GM18861 (cell line): ENCODE data around the gene RAD54L.
A peak's percentile ranks its signal among the peaks of the same experiment; 100 is the strongest.
"Not testable (repeated sequence)": the region's sequence is repeated elsewhere in the genome, so short reads cannot be mapped to it uniquely, and the experiment has no call there.

Source experiments
- ATAC-seq: cut with Tn5 transposase; IDR thresholded peaks from one replicate; pipeline ENCODE4 v1.9.1; 2021; ENCODE audit not compliant: unreplicated experiment

Gene RAD54L

DNA sequence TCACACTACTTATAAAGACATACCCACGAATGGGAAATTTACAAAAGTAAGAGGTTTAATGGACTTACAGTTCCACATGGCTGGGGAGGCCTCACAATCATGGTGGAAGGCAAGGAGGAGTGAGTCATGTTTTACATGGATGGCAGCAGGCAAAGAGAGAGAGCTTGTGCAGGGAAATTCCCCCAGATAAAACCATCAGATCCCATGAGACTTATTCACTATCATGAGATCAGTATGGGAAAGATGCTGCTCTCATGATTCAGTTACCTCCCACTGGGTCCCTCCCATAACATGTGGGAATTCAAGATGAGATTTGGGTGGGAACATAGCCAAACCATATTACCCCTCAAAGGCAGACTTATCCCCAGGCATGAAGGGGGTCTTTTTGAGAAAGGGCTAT, 8.7 kb upstream of the RAD54L start:
- not testable (repeated sequence) for ATAC-seq

- not testable (repeated sequence) for ATAC-seq
Observed at GRCh38 chr1:46241733-46242132, 5.8 kb upstream of the RAD54L start.

DNA sequence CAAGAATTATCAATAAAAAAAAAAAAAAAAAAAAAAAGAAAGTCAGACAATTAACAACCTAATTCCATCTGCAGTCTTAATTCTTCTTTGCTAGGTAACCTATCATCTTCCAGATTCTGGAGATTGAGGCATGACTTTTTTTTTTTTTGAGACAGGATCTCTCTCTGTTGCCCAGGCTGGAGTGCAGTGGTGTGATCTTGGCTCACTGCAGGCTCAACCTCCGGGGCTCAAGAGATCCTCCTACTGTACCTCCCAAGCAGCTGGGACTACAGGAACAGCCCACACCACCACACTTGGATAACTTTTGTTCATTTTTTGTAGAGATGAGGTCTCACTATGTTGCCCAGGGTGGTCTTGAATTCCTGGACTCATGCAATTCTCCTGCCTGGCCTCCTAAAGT, 4.6 kb upstream of the RAD54L start:
- ATAC-seq: no peak

DNA sequence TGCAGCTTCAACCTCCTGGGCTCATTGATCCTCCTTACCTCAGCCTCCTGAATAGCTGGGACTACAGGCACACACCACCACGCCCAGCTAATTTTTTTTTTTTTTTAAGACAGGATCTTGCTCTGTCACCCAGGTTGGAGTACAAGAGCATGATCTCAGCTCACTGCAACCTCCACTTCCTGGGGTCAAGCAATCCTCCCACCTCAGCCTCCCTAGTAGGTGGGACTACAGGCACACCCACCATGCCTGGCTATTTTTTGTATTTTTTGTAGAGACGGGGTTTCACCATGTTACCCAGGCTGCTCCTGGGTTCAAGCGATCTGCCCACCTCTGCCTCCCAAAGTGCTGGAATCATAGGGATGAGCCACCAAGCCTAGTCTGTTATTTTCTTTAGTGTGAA, 3.7 kb upstream of the RAD54L start:
- not testable (repeated sequence) for ATAC-seq

DNA sequence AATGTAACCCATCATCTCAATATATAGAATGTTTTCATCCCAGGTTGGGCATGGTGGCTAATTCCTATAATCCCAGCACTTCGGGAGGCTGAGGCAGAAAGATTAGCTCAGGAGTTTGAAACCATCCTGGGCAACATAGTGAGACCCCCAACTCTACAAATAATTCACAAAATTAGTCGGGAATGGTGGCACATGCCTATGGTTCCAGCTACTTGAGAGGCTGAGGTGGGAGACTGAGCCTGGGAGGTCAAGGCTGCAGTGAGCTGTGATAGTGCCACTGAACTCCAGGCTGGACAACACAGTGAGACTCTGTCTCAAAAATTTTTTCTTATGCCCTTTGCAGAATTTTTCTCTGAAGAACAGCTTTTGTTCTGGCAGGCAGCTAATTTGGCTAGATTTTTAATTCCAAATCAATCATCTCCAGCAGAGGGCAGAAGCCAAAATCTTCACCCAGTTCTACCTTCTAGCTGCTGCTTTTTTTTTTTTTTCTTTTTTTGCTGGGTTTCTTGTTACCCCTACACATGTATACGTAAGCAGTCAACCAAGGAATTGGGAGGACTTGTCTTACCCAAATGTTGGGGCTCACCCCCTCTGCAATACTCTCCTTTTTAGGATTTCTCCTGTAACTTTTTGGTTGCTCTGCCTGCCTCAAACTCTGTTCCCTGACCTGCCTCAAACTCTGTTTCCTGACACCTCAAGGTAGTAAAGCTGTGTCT, 2.7 kb upstream of the RAD54L start:
- no peak for ATAC-seq

GRCh38 chr1:46246136-46246535, 1.4 kb upstream of the RAD54L start:
- ATAC-seq: not testable (repeated sequence)

GRCh38 chr1:46246548-46247435, 771 bp upstream of the RAD54L start:
- peak; percentile 20 for ATAC-seq

DNA sequence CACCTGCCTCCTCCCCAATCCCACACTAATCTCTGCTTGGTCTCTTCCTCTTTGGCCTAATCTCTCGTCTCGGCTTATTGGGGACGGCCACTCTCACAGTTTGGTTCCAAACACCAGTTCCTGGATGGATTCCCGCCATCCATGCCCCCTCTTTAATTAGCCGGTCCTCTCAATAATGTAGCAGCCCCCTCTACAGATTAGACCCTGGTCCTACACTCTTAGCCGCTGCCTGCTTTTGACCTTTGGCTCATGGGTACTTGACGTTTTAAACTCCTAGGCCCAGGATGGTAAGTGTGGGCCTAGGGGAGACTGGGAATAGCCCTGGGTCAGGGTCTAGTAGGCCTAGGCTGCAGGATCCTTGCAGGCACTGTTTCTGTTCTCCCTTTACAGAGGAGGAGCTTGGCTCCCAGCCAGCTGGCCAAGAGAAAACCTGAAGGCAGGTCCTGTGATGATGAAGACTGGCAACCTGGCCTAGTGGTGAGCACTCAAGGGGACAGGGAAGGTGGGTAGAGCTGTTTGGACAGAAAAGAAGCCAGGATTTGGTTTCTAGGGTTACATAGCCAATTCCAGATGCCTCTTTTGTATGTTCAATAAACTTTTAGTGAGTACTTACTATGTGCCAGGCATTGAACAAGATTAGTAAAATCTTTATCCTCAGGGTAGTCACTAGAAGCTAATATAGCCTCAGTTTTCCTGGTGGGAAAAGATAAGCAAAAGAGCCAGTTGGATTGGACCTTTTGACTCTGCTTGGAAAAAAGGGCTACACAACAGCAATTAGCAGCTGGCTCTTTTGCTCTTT, 758 bp downstream of the RAD54L start:
- ATAC-seq: no peak

DNA sequence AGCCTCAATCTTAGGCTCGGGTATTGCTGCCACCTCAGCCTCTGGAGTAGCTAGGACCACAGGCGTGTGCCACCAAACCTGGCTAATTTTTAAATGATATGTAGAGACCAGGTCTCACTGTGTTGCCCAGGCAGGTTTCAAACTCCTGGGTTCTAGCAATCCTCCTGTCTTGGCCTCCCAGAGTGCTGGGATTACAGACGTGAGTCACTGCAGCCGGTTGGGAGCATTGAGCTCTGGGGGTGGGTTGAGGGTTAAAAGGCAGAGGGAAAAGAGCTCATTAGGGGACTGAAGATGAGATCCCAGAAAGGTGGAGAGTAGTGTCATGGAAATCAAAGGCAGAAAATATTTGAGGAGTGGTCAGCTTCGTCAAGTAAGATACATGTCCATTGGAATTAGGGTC, 7.1 kb downstream of the RAD54L start:
- ATAC-seq: no peak

DNA sequence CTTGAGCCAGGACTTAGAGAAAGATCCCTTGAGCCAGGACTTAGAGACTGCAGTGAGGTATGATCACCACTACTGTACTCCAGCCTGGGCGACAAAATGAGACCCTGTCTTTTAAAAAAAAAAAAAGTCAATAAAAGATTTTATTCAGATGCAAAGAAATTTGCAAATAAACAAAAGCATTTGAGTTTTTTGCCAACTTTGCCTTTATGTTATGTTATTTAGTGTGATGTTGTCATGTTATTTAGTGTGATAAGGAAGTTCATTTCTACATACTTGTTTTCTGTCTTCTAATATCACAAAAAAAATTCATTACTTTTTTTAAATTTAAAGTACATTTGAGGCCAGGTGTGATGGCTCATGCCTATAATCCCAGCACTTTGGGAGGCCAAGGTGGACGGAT, 9.0 kb downstream of the RAD54L start:
- ATAC-seq: no peak

DNA sequence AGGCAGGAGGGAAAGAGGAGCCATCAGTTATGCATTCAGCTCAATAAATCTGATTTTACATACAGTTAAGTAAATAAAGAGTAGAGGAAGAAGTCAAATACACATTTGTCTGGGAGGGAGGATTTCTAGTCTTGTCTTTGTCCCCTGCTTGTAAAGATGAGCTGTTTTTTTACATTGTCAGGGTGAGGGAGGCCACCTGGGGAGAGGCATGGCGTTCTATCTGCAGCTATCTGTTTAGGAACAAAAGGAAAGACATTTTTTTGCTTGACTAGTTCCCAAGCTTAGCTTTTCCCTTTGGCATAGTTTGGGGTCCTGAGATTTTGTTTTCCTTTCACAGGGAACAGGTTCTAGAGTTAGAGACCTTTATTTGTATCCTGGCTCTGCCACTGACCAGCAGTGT, 14.9 kb downstream of the RAD54L start:
- no peak for ATAC-seq

- no peak for ATAC-seq
Observed at GRCh38 chr1:46263146-46263545, 15.6 kb downstream of the RAD54L start.

GRCh38 chr1:46268578-46268977, 21.0 kb downstream of the RAD54L start:
- ATAC-seq: no peak

DNA sequence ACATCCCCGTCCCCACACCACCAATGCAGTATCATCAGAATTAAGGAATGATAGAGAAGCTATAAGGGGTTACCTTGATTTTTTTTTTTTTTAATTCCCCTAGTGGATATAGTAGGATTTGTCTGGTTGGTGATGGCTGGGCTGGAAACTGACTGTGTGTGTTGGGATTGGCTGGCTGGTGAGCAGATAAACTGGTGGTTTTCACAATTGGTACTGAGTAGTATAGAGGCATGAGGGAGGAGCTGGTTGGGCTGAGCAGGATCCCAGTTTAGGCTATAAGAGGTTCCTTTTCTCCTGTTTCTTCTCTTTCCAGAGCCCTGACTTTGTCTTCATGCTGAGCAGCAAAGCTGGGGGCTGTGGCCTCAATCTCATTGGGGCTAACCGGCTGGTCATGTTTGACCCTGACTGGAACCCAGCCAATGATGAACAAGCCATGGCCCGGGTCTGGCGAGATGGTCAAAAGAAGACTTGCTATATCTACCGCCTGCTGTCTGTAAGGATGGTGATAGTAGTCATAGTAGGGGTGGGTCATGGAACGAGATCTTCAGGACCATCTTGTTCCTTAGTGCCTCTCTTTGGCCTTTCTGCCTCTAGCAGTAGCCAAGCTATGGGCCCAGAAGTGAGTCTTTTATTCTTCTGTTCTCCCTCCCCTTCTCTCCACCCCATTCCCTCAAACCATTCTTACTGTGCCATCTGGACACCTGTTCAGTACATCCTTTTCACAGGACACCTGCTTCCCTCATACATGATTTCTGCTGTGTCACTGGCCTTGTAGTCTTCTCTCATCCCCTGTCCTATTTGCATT, 26.9 kb downstream of the RAD54L start:
- ATAC-seq: no peak

- no peak for ATAC-seq
Observed at GRCh38 chr1:46275030-46275337, 27.4 kb downstream of the RAD54L start.

DNA sequence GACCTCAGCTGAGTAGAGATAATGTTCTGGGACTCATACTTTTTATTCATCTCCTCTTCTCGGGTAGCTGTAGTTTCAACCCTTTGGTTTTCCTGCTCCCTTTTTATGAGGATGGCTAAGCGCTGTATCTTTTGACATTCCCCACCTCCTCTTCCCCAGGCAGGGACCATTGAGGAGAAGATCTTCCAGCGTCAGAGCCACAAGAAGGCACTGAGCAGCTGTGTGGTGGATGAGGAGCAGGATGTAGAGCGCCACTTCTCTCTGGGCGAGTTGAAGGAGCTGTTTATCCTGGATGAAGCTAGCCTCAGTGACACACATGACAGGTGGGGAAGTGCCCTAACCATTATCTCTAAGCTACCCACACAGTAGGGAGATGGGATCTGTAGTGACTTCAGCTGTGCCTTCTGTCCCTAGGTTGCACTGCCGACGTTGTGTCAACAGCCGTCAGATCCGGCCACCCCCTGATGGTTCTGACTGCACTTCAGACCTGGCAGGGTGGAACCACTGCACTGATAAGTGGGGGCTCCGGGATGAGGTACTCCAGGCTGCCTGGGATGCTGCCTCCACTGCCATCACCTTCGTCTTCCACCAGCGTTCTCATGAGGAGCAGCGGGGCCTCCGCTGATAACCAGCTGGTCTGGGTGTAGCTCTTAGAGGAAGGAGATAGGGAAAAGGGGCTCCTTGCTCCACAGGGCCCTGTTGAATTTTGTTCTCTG, 30.3 kb downstream of the RAD54L start:
- ATAC-seq: no peak

- no peak for ATAC-seq
Observed at GRCh38 chr1:46278807-46279206, 31.2 kb downstream of the RAD54L start.

DNA sequence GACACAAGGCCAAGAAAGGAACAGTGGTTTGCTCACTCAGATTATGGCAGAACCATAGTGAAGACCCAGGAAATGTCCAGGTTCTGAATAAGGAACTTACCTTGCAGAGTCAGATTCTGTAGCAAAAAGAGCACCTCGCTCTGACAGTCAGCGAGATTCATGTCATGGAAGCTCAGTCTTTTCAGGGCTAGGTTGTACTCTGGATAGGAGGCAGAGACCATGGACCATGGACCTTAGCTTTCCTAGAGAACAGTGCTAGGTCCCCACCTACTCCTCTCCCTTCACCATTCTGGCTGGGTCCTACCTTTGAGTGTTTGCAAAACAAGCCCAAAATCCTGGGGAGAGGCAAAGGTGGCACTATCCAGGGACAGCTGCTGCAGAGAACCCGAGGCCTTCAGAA, 32.5 kb downstream of the RAD54L start:
- ATAC-seq: no peak

- no peak for ATAC-seq
Observed at GRCh38 chr1:46281021-46281420, 33.5 kb downstream of the RAD54L start.

DNA sequence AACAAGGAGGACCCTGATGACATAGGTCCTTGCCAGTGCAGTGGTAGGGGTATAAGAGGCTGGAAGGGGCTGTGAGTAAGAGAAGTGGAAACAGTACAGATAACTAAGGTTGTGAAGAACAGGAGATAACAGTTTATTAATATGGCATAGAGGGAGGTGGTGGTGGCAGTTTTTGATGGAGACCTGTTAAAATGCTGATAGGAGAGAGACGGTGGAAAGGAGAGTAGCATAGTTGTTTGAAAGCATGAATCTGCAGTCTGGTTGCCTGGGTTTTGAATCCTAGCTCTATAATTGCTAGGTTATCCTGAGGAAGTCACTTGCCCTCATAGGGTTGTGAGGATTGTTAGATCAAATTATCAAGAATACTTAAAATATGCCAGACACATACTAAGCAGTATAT, 36.5 kb downstream of the RAD54L start:
- ATAC-seq: no peak
